ENCODE data around the gene LIME1.
A peak's percentile ranks its signal among the peaks of the same experiment; 100 is the strongest.

The LIME1 gene

DNA sequence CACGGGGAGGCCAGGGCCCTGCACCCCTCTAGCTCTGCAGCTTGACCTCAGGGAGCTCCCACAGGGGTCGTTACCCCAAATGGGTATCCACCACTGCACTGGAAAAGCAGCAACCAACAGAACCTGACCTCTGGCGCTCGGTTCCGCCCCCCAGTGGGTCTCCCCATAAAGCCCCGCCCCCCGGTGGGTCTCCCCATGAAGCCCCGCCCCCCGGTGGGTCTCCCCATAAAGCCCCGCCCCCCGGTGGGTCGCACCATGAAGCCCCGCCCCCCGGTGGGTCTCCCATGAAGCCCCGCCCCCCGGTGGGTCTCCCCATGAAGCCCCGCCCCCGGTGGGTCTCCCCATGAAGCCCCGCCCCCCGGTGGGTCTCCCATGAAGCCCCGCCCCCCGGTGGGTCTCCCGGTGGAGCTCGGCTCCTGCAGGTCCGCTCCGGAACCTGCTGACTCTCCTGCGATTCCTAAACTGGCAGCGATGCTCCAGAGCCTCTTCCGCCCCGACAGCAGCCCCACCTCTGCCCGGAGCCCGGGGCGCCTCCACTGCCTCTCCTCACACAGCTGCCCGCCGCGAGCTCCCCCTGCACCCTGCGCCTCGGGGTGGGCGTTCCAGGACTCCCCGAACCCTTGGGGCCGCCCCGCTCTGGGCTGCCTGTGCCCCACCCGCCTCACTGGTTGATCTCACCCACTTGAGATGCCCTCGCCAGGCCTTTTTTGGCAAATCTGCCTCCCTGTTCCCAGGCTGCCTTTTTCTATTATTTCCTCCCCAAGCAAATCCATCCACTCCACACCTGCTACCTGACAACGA is 15.2 kb downstream of the LIME1 start:
- DNase-seq, result peak in 2 of 3 experiments; percentile 33 to 36

DNA sequence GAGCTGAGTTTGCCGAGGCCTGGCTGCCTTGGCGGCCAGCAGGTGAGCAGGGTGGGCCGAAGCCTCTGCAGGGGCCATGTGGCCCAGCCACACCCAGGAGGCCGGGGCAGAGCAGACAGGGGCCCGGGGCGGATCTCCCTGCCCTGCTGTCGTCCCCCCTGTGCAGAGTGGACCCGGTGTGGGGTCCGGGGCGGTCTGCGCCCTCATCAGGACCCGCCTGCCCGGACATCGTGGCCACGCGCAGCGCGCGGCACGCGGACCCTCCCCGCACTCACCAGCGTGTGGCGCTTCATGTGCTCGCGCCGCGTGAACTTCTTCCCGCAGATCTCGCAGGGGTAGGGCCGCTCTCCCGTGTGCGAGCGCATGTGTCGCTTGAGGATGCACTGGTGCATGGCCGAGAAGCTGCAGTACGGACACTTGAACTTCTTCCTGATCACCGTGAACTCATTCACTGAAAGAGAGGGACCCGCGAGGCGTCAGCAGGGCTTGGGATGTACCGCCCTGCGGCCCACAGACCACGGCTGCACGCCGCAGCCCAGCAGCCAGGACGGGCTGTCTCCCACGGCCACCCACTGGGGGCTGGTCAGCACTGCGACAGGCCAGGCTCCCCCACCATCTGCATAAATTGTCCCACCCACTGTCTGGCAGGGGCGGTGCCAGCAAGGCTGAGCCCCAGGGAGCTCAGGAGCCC is 16.1 kb downstream of the LIME1 start:
- DNase-seq, result peak in 1 of 3 experiments; percentile 53

- DNase-seq, result no peak
These were observed 16.9 kb downstream of the LIME1 start for GRCh38 chr20:63753381-63753780.

GRCh38 chr20:63754008-63754407 is 17.5 kb downstream of the LIME1 start:
- no peak for DNase-seq

GRCh38 chr20:63755933-63756647 is 19.6 kb downstream of the LIME1 start:
- no peak for DNase-seq

- DNase-seq, result no peak
These were observed 20.2 kb downstream of the LIME1 start for GRCh38 chr20:63756648-63756991.

DNA sequence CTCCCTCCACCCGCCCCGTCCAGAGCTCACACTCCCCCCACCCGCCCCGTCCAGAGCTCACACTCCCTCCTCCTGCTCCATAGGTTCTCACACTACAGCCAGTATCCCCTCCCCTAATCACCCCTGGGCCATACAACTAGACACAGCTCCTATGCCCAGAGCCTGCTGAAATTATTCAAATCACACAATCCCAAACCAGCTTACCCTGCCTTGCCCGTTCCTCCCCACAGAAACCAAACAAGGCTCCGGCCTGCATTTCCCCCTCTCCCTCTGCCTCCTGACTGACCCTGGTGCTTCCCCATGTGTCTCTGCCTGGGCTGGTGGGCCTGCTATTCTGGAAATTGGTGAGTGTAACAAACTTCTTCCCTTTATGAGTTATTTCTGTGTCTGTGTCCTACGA is 21.7 kb downstream of the LIME1 start:
- DNase-seq, result no peak

GRCh38 chr20:63759377-63759901 is 23.0 kb downstream of the LIME1 start:
- no peak for DNase-seq

DNA sequence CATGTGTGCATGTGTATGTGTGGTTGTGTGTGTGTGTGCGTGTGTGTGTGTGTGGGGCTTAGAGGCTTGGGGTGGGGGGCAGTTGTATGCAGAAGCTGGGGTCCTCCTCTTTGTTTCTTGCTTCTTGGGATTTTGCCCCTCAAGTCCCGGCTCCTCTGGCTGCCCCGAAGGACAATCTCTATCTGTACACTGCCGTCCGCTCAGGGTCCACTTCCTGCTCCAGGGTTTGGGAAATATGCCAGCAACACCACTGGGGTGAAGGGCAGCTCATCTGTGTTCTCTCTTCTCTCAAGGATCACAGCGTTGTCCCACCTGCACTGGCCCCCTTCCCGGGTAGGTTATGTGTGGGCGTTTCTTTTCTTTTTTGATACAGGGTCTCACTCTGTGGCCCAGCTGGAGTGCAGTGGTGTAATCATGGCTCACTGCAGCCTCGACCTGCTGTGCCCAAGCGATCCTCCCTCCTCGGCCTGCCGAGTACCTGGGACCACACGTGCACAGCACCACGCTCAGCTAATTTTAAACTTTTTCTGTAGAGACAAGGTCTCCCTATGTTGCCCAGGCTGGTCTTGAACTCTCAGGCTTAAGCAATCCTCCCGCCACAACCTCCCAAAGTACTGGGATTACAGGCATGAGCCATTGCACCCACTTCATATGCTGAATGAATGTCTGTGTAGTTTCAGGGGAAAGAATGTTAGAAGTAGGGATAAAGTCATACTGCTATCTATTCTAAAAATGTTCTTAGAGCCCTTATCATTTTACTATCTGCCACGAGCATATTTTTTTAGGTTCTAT is 28.8 kb downstream of the LIME1 start:
- DNase-seq, result no peak

- no peak for DNase-seq
These were observed 29.4 kb downstream of the LIME1 start for GRCh38 chr20:63765902-63766301.

DNA sequence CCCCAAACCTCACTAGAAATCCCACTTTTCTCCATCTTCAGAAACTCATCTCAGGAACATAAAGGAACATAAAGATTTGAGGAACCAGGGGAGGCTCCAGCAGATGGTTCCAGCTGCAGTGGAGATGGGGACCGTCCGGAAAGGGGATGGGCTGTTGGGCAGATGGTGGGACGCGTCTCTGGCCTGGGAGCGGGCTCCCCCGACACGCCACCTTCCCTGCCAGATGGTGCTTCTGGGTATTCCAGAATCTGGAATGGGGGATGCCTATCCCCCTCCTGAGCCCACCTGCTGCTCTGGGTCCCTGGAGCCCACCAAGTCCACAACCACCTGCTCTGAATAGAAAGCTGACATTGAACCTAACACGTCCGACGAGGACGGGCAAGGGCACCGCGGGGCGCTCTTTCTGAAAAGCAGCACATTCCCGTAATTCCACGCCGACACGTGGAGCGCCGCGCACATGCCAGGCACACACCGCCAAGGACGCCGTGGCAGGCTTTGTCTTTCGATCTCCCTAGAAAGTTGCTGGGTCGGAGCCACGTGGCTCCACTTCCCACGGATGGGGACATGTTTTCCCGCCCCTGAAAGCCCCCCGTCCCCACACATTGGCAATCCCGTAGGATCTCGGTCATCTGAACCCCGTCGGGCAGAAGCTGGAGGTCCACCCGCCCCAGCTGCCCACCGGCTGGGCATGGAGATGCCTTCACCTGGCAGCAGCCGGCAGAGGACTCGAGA is 30.4 kb downstream of the LIME1 start:
- no peak for DNase-seq

GRCh38 chr20:63767456-63767855 is 31.0 kb downstream of the LIME1 start:
- DNase-seq, result no peak

DNA sequence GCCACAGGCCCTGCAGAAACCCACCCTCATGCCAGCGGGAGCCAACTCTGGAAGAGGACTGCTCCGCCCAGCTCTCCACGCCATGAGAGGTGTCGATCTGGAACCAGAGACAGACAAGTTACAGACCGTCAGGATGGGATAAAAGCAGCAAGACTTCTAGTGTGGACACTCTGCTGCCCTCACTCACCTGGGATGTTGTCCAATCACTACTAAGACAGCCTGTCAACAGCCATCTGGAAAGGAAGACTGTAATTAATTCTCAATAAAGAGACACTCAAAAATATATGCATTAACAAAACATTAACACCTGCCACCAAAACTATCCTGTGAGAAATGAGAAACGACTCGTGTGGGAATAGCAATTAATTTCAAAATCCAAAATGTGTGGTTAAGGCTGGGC is 31.4 kb downstream of the LIME1 start:
- DNase-seq, result peak in 2 of 3 experiments; percentile 17 to 68

DNA sequence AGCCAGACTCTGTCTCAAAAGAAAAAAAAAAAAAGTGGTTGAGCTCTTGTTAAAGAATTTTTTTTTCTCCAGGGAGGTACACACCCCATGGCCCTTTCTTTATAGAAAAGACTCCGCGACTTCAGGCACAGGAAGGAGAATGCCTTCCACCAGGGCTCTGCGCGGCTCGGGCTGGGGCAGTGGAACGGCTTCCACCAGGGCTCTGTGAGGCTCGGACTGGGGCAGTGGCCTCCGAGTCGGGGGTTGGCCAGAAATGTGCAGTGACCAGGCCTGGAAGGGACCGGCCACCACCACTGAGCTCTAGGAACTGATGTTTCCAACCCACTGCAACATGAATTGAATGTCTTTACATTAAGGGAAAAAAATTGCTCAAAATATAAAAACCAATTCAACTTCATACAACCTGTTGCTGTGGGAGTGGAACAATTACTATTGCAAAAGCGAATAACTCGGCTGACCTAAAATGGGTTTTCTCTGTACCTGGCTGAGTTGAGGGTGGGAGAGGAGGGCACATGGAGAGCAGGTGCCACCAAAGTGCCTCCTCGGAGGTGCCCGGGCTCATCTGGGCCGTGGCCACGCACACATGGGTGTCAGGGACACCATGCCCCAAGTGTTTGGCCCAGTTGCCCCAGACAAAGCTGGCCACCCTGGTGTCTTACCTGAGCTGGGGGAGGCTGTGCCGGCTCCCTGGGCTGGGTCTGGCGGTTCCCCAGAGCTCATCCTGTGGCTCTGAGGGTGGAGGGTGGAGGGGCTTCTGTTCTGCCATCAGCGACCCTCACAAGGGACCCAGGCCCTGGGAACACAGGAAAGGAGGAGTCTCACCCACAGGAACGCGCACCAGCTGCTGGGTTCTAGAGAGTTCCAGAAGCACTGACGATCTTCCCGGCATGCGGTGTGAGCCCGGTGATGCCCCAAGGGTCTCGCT is 32.4 kb downstream of the LIME1 start:
- no peak for DNase-seq

DNA sequence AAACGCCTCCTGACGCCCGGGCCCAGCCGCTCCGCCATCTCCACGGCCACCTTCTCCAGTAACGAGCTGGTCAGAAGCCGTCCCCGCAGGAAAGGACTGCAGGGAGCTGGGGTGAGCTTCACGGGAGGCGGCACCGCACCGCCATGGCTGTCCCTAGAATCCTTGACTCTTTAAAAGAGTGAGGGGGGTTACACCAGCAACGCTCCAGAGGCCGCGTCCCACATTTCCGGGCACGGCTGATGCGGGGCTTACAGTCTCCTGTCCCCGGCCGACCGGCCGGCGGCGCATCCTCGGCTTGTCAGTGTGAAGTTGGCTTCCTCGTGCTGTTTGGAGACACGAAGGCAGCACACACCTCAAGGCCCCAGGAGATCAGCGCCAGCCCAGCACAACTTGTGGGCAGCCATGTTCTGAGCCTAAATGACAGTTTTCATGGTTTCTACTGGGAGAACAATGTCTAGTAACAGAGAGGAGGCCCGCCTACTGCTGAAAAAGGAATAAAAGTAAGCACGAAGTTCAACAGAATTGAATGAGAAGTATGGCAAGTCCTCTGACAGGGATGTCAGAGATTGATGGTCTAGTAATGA is 33.5 kb downstream of the LIME1 start:
- no peak for DNase-seq

DNA sequence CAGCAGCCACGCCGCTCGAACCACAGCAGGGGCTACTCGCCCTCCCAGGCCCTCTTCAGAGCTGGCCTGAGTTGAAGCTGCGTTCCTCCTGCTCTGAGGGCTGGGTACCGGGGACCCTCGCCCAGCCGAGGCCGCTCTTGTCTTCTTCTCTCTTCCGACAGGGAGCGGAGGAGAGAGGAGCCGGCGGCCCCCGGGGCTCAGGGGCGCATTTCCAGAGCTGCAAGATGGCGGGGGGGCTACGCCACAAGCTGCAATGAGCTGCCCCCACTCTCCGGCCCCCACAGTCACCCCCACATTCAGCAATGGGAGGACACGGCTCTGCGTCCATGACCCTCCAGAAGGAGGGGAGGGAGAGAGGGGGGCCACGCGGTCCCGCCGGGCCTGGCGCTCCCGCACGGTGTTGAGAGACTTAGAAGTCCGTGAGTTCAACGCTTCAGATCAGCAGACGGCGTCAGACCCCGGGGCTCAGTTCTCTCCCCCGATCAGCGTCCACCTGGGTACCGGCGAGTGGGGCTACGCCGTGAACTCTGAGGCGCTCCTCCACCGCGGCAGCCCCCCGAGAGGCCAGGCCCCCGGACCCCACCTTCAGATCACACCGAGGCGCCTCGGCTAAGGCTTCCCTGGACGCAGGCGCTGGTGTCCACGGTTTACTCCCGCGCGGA is 34.7 kb downstream of the LIME1 start:
- DNase-seq, result no peak

- DNase-seq, result no peak
These were observed 36.5 kb downstream of the LIME1 start for GRCh38 chr20:63772781-63773518.

DNA sequence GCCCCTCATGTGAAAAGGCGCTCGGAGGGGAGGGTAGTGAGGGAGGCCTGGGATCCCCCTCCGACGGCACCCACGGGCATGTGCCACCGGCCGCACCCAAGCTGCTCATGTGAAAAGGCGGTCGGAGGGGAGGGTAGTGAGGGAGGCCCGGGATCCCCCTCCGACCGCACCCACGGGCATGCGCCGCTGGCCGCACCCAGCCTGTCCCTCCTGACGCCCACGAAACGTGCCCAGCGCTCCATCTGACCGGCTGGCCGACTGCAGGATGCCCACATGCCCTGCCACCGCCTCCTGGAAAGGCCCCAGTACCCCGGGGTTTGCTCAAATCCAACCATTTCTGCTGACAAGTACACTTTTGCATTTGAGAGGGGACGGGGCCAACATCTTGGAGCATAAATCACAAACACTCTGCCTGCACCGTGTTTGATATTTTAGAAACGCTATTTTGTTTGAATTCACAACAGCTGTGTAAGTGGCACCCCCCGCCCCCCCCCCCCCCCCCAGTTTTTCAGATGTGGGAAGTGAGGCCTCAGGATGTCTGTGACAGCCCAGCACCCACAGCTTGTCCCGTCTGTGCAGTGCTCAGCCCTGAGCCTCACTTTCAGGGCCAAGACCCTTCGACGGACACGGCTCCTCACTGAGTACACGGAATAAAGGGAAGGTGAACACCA is 37.2 kb downstream of the LIME1 start:
- DNase-seq, result no peak

DNA sequence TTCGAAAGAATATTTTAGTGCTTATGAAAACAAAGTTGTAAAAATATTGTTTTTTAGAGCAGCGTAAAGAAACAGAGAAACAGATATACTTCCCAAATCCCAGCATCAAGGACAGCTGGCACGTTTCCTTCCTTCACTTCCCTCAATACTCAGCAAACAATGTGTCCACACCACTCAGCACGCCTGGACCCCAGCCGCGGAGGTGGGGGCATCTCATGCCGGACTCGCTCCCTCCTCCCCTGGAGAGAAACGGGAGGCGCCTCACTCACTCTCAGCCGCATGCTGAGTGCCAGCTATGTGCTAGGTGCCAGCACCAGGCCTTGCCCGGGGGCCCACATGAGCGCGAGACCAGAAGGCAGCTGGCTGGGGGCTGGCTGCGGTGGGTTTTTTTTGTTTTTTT is 37.8 kb downstream of the LIME1 start:
- no peak for DNase-seq

Measured in NCI-H1417 (cell line).